Gastrocnemius medialis (tissue), 4 donors: ENCODE measurements around the gene LRRC38. TPM values are rescaled to one million over a fixed set of nuclear protein-coding genes. Genes with fewer than 3 reads are reported as not detected.

ENCODE experiments used
- ATAC-seq, 2 donors: fragments of 150-250 bp; one replicate each; pipeline ENCODE4 v1.9.1; 2016
- DNase-seq, 2 donors: peaks; one replicate each; pipeline ENCODE4 v3.0.0-alpha.2; 2019
- H3K27ac ChIP-seq, 4 donors: fragments of 200-600 bp; sonication (generic); 1 replicate in 1 of 4; 2 replicates in 3 of 4; pipeline ENCODE4 v1.5.1; 2016 to 2018; ENCODE audit warnings: mild to moderate bottlenecking in 2 of 4, moderate library complexity in 1 of 4
- H3K27me3 ChIP-seq, 3 donors: fragments of 200-600 bp; sonication (generic) in 2 of 3; 1 replicate in 1 of 3; 2 replicates in 2 of 3; pipeline versions ENCODE4 v1.5.1 to v1.6.0; 2016 to 2019; ENCODE audit warnings: mild to moderate bottlenecking in 1 of 3, moderate library complexity in 1 of 3
- H3K36me3 ChIP-seq, 2 donors: fragments of 200-600 bp; sonication (generic) in 1 of 2; one replicate each; pipeline ENCODE4 v1.5.1; 2017 to 2018
- H3K4me1 ChIP-seq, 2 donors: fragments of 200-600 bp; sonication (generic) in 1 of 2; one replicate each; pipeline ENCODE4 v1.5.1; 2016 to 2017; ENCODE audit warnings: mild to moderate bottlenecking in 2 of 2
- H3K4me3 ChIP-seq, 4 donors: fragments of 200-600 bp; sonication (generic) in 3 of 4; 1 replicate in 1 of 4; 2 replicates in 3 of 4; pipeline ENCODE4 v1.5.1; 2016 to 2019; ENCODE audit warnings: mild to moderate bottlenecking in 2 of 4
- H3K9me3 ChIP-seq, 3 donors: fragments of 200-600 bp; sonication (generic) in 2 of 3; 1 replicate in 1 of 3; 2 replicates in 2 of 3; pipeline ENCODE4 v1.5.1; 2016 to 2019
- POLR2A ChIP-seq, 2 donors: fragments of 450-650 bp; IDR thresholded peaks; one replicate each; pipeline ENCODE4 v1.6.1; 2017; ENCODE audit warnings: antibody characterized with exemption in 2 of 2, mild to moderate bottlenecking in 2 of 2, moderate library complexity in 2 of 2
- in situ Hi-C, 4 donors: fragments of 200-750 bp; cut with MboI; loops; one replicate each; pipeline versions ENCODE4 v1.15.0 to v1.8.0; 2017; ENCODE audit warnings: low sequenced_read_pairs in 4 of 4
- intact Hi-C: fragments of 100-400 bp; cut with DNase I; formaldehyde crosslinking; loops from one replicate; pipeline ENCODE4 v1.15.1; 2023; ENCODE audit warnings: low total_unique reads
- total RNA-seq, 4 donors: library from RNA; depleted of rRNA; stranded (reverse); fragments of >200 nt; gene quantifications; one replicate each; pipeline versions ENCODE4 v1.1.0 to v1.2.3, GENCODE V29; 2016
- TF ChIP-seq, protein P1 (sequence below), 5 experiments: fragments of 450-650 bp in 3 of 5; fragments of 200-600 bp in 2 of 5; sonication (generic) in 2 of 5; IDR thresholded peaks in 4 of 5; conservative IDR thresholded peaks in 1 of 5; 1 replicate in 4 of 5; 2 replicates in 1 of 5; pipeline ENCODE4 v1.5.1; 2016 to 2019; ENCODE audit warnings: antibody characterized with exemption in 5 of 5, mild to moderate bottlenecking in 3 of 5, moderate library complexity in 3 of 5

The LRRC38 gene
- total RNA-seq, 4 donors from 2014 or later, result 2.1 to 6.8 (median 5.7) TPM

DNA sequence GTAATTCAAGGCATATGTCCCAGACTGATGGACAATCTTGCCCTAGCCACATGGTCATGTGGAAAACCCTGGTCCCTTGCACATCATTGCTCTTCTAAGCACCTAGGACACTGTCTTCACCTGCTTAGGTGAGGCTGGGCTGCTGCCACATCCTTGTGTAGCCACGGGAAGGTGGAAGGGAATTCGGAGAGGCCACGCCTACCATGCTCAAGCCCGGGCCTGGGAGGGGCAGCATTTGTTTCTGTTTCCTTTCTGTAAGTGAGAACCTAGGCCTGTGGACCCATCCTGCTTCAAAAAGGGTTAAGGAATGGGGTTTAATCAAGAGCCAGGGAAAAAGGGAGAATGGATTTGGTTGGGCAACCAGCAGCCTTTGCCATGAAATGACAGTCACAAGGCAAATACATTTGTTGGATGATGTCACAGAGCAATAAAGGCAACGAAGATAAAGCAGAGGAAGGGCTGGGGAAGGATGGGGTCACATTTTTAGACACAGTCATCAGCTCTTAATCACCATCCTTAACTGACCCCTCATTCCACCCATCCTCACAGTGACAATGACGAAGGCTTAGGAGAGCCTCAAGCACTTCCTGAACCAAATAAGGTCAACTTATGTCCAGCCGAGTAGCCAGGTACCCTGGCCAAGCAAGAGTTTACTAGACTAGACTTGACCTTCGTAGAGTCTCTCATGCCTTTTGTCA, 10.1 kb upstream of the LRRC38 start:
- in situ Hi-C loops (no loop called here), intact Hi-C loops (no loop called here)
- ATAC-seq, result no peak
- H3K4me1 ChIP-seq, result no peaks in the 10 kb centered on the region
- no peaks in the 10 kb centered on the region for H3K9me3 ChIP-seq
- no peaks in the 10 kb centered on the region for H3K27me3 ChIP-seq
- H3K36me3 ChIP-seq, result no peaks in the 10 kb centered on the region
- H3K27ac ChIP-seq, result no peak overlapping the region
- TF ChIP-seq, protein P1, sequence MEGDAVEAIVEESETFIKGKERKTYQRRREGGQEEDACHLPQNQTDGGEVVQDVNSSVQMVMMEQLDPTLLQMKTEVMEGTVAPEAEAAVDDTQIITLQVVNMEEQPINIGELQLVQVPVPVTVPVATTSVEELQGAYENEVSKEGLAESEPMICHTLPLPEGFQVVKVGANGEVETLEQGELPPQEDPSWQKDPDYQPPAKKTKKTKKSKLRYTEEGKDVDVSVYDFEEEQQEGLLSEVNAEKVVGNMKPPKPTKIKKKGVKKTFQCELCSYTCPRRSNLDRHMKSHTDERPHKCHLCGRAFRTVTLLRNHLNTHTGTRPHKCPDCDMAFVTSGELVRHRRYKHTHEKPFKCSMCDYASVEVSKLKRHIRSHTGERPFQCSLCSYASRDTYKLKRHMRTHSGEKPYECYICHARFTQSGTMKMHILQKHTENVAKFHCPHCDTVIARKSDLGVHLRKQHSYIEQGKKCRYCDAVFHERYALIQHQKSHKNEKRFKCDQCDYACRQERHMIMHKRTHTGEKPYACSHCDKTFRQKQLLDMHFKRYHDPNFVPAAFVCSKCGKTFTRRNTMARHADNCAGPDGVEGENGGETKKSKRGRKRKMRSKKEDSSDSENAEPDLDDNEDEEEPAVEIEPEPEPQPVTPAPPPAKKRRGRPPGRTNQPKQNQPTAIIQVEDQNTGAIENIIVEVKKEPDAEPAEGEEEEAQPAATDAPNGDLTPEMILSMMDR (IDR thresholded peaks at IDR 0.05 in 4 of 5, conservative IDR thresholded peaks at IDR 0.05 in 1 of 5), result no peak
- no peak for TF ChIP-seq POLR2A (IDR thresholded peaks at IDR 0.05)
- DNase-seq, result no peak
- H3K4me3 ChIP-seq, result no peak overlapping the region

DNA sequence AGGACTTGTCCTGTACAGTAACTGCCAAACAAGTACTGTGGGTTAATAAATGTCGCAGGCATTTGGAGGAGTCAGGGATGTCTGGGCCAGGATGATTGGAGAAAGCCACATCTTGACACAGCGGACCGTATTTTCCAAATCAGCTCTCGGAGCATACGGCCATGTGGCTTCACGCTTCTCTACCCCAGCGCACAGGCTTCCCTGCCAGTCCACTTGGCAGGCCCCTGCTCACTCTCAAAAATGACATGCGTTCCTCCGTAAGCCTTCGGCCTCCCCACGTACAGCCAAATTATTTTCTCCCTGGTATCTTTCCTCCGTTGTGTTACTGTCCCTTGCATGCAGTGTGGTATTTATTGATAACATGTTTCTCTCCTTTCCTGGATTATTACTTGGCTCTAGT, 7.2 kb upstream of the LRRC38 start:
- in situ Hi-C loops, result no loop called here

DNA sequence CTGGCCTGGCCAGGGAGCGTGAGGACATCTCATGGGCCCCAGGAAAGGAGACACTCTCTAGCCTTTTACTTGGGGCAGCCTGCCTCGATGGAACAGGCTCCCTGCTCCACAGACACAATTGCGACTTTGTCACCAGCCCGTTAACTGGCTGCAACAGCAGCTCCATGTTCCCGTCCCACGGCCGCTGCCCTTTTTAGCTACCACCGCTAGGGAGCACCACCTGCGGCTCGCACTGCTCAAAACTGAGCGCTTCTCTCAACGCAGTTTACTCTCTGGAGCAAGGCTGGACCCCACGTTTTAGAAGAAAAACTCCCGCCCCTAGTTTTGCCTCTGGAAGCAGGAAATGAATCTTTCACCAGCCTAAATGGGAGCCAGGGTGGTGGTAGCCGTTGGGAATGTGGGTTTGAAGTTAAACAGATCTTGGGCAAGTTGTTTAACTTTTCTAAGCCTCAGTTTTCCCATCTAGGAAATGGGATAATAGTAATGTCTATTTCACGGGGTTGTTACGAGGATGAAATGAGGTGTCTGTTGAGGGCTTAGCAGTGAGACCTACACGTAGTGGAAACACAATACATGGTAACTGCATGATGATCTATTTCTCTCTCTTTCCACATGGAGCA, 3.5 kb upstream of the LRRC38 start:
- no peaks in the 10 kb centered on the region for H3K9me3 ChIP-seq
- intact Hi-C loops (loop anchor here (10.0 kb wide), 1 partner anchor 277 kb away; no protein-coding TSS in a partner anchor), in situ Hi-C loops (no loop called here)
- peak overlapping the region in 1 of 4 donors; percentile 95 for H3K27ac ChIP-seq
- ATAC-seq (no peak), DNase-seq (peak in 1 of 2 donors; percentile 49)
- H3K4me1 ChIP-seq, result peaks cover 5% of the 10 kb centered on the region in 2 donors
- H3K27me3 ChIP-seq, result no peaks in the 10 kb centered on the region
- no peak overlapping the region for H3K4me3 ChIP-seq
- no peak for TF ChIP-seq POLR2A (IDR thresholded peaks at IDR 0.05)
- TF ChIP-seq, protein P1 (IDR thresholded peaks at IDR 0.05 in 4 of 5, conservative IDR thresholded peaks at IDR 0.05 in 1 of 5), result peak in 4 of 5 experiments; percentile 31 to 55 (median 40)
- H3K36me3 ChIP-seq, result no peaks in the 10 kb centered on the region

More for the DNA sequence above, 7.2 kb upstream of the LRRC38 start:
- no peak overlapping the region for H3K4me3 ChIP-seq
- ATAC-seq (no peak), DNase-seq (no peak)
- no peaks in the 10 kb centered on the region for H3K27me3 ChIP-seq
- H3K9me3 ChIP-seq, result no peaks in the 10 kb centered on the region
- H3K27ac ChIP-seq, result no peak overlapping the region
- intact Hi-C loops, result no loop called here
- H3K4me1 ChIP-seq, result no peaks in the 10 kb centered on the region
- no peak for TF ChIP-seq POLR2A (IDR thresholded peaks at IDR 0.05)
- TF ChIP-seq, protein P1 (IDR thresholded peaks at IDR 0.05 in 4 of 5, conservative IDR thresholded peaks at IDR 0.05 in 1 of 5), result no peak
- no peaks in the 10 kb centered on the region for H3K36me3 ChIP-seq

DNA sequence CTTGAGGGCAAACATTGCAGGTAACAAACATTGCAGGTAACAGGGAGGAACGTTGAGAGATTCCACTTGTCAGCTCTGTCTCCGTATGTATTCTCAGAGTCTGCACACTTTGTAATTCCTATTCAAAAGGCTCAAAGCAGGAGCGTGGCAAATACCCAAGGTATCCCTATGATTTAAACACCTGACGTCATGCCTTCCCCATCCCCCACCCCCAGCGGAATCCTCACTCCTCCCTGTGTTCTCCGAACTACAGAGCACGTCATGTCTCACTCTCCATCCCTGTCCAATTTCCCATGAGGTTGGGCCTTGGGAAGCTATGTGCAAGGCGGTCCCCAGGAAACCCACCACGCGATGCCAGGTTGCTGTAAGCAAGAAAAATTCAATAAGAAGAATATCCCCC, 2.8 kb upstream of the LRRC38 start:
- Histone ChIP-seq H3K9me3 (no peaks in the 10 kb centered on the region), H3K4me3 (no peak overlapping the region), H3K27me3 (no peaks in the 10 kb centered on the region), H3K36me3 (no peaks in the 10 kb centered on the region), H3K4me1 (peaks cover 5 to 11% of the 10 kb centered on the region in 2 donors), H3K27ac (peak overlapping the region in 3 of 4 donors; percentile 19 to 97 (median 95))
- intact Hi-C loops (loop anchor here (10.0 kb wide), 1 partner anchor 278 kb away; no protein-coding TSS in a partner anchor), in situ Hi-C loops (no loop called here)
- DNase-seq (no peak), ATAC-seq (no peak)
- TF ChIP-seq, protein P1 (IDR thresholded peaks at IDR 0.05 in 4 of 5, conservative IDR thresholded peaks at IDR 0.05 in 1 of 5), result no peak
- no peak for TF ChIP-seq POLR2A (IDR thresholded peaks at IDR 0.05)
